ENCODE data around the gene IFT122.

GRCh38 chr3:129547241-129547640, 107.2 kb downstream of the IFT122 start:
- no peak for TF ChIP-seq POLR2A (IDR thresholded peaks at IDR 0.05; ENCODE audit: low read depth, low read length)
- TF ChIP-seq POLR2AphosphoS5 (IDR thresholded peaks at IDR 0.05; ENCODE audit: low read depth, low read length) = no peak
- TF ChIP-seq SPI1 (IDR thresholded peaks at IDR 0.05; ENCODE audit: low read depth, low read length) = no peak
- TF ChIP-seq TAF1 (IDR thresholded peaks at IDR 0.05; ENCODE audit: low read depth, low read length) = no peak
- no peak for TF ChIP-seq POU2F2 (IDR thresholded peaks at IDR 0.05; ENCODE audit: low read depth, low read length)
- TF ChIP-seq PAX5 (IDR thresholded peaks at IDR 0.05; ENCODE audit: insufficient read depth, low read length, severe bottlenecking) = no peak

Data from GM12891 (cell line).